ENCODE measurements around the gene CDH4. TPM values are rescaled to one million over a fixed set of nuclear protein-coding genes. Genes with fewer than 3 reads are reported as not detected.

Gene CDH4
- total RNA-seq, 2 experiments from 2014 or later = 0.06 to 0.08 TPM

- no peak for DNase-seq
- Mint-ChIP-seq H3K9me3 (no peaks in the 10 kb centered on the region), H3K27me3 (no peaks in the 10 kb centered on the region), H3K4me3 (no peak overlapping the region), H3K4me1 (no peaks in the 10 kb centered on the region), H3K36me3 (no peaks in the 10 kb centered on the region), H3K27ac (no peak overlapping the region)
Observed at GRCh38 chr20:61490721-61491120, 238.7 kb downstream of the CDH4 start.

DNA sequence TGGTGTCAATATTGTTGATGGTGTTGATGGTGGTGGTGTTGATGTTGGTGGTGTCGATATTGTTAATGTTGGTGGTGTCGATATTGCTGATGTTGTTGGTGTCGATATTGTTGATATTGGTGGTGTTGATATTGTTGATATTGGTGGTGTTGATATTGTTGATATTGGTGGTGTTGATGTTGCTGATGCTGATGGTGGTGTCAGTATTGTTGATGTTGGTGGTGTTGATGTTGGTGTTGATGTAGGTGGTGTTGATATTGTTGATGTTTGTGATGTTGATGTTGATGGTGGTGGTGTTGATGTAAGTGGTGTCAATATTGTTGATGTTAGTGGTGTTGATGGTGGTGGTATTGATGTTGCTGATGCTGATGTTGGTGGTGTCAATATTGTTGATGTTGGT, 240.0 kb downstream of the CDH4 start:
- H3K36me3 Mint-ChIP-seq = no peaks in the 10 kb centered on the region
- no peak for DNase-seq
- no peak overlapping the region for H3K4me3 Mint-ChIP-seq
- H3K27ac Mint-ChIP-seq = no peak overlapping the region
- H3K9me3 Mint-ChIP-seq = no peaks in the 10 kb centered on the region
- H3K4me1 Mint-ChIP-seq = no peaks in the 10 kb centered on the region
- H3K27me3 Mint-ChIP-seq = no peaks in the 10 kb centered on the region

DNA sequence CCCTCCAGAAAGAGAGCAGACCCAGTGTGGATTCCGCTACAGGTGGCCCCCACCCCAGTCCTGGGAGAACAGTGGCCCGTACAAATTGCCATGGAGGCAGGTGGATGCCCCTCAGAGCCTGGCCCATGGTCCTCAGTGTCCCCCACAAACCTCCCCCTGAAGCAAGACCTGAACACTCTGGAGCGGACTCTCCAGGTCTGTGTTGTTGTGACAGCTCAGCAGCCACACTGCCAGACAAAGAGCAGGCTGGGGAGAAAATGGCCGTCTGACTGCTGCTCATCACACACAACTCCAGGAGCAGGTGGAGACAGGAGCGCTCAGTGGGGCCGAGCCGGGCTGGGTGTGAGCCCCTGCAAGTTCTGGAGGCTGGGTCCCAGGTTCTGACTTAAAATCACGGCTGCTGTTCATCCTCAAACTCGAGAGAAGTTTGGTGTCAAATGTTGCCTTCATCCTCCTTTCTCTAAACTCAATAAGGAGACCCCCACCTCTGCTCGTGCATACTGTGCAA, 241.8 kb downstream of the CDH4 start:
- Mint-ChIP-seq H3K9me3 (no peaks in the 10 kb centered on the region), H3K36me3 (no peaks in the 10 kb centered on the region), H3K4me3 (no peak overlapping the region), H3K27me3 (no peaks in the 10 kb centered on the region), H3K4me1 (no peaks in the 10 kb centered on the region), H3K27ac (no peak overlapping the region)
- DNase-seq = no peak

DNA sequence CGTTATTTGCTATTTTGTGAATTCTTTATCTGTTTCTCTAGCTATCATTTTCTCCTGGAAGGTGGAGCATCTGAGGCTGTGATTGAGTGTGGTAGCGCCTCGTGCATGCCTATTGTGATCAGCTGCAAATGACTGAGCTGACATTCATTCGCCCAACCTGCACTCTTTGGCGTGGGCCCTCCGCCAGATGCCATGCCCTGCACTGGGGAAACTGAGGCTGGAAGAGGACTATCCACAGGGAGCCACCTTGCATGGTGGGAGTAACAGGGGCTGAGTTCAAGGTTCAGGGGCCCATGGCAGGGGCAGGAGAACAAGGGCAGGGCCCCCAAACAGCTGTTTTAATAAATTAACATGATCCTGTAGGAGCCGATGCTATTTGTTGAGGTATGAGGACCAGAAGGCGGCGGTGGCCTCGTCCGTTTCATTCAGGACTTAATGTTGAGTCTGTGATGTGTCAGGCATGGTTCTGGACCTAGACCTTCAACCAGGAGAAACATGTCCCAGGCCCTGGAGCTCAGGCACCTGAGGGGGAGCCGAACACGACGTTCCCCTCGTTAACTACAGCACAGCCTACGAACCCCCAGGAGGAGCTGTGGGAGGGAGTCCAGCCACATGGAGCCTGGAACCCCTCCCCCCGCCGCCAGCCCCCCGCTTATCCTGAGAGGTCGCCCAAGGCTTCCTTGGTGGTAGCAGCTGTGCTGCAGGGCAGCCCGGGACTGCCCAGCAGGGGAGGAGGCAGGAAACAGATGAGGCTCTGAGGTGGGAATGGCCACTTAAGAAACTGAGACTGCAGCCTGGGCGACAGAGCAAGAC, 242.9 kb downstream of the CDH4 start:
- Mint-ChIP-seq H3K36me3 (no peaks in the 10 kb centered on the region), H3K9me3 (no peaks in the 10 kb centered on the region), H3K4me1 (no peaks in the 10 kb centered on the region), H3K27me3 (no peaks in the 10 kb centered on the region), H3K4me3 (no peak overlapping the region), H3K27ac (no peak overlapping the region)
- DNase-seq = no peak

DNA sequence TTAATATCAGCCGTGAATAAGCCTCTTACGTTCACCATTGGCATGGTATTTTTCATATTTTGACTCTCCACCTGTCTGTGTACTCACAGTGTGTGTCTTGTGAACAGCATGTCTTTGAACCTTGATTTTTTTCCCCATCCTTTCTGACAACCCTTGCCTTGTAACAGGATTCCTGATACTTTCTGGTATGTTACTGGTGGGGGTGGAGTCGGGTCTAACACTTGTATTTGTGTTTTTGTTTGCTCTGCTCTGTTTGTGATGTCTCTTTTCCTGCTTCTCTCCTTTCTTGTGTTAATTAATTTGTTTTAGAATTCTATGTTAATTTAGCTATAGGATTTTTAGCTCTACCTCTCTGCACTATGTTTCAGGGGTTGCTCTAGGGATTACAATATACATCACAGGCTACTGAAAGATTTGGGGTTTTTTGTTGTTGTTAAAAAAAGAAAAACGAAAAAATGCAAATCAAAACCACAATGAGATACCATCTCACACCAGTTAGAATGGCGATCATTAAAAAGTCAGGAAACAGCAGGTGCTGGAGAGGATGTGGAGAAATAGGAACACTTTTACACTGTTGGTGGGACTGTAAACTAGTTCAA, 245.1 kb downstream of the CDH4 start:
- DNase-seq = no peak
- H3K4me1 Mint-ChIP-seq = peaks cover 1% of the 10 kb centered on the region
- no peaks in the 10 kb centered on the region for H3K9me3 Mint-ChIP-seq
- no peak overlapping the region for H3K4me3 Mint-ChIP-seq
- H3K36me3 Mint-ChIP-seq = no peaks in the 10 kb centered on the region
- H3K27ac Mint-ChIP-seq = no peak overlapping the region
- no peaks in the 10 kb centered on the region for H3K27me3 Mint-ChIP-seq

GRCh38 chr20:61499859-61500554, 247.9 kb downstream of the CDH4 start:
- Mint-ChIP-seq H3K27ac (no peak overlapping the region), H3K36me3 (no peaks in the 10 kb centered on the region)

DNA sequence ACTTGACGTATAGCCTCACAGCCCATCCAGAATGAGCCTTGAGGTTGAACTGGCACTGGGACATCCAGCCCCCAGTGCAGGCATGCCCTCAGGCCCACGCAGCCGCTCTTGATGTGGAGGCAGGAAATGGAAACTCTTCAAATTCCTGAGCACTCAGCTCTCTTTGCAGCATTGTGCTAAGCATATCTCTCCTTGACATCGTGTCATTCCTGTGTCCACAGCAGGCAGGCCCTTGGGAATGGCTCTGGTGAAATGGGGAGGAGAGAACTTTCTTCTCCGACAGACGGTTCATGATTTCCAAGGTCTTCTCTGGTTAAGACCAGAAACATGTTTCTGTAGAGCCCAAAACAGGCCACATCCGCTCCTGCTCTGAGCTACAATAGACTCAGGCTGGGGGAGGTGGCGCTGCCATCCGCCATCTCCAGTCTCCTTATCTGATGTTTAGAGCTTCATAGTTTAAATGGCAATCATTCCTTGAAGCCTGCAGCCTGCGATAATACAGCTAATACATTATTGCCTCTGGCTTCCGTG, 248.8 kb downstream of the CDH4 start:
- no peak for DNase-seq
- peak overlapping the region; percentile 63 for H3K27ac Mint-ChIP-seq
- H3K27me3 Mint-ChIP-seq = no peaks in the 10 kb centered on the region
- peaks cover 1% of the 10 kb centered on the region for H3K4me1 Mint-ChIP-seq
- H3K4me3 Mint-ChIP-seq = no peak overlapping the region
- H3K36me3 Mint-ChIP-seq = no peaks in the 10 kb centered on the region
- no peaks in the 10 kb centered on the region for H3K9me3 Mint-ChIP-seq

More at GRCh38 chr20:61499859-61500554, 247.9 kb downstream of the CDH4 start:
- Mint-ChIP-seq H3K4me1 (peaks cover 1% of the 10 kb centered on the region), H3K27me3 (no peaks in the 10 kb centered on the region), H3K4me3 (no peak overlapping the region), H3K9me3 (no peaks in the 10 kb centered on the region)
- DNase-seq = no peak

- Mint-ChIP-seq H3K4me3 (no peak overlapping the region), H3K4me1 (peaks cover 1% of the 10 kb centered on the region), H3K9me3 (no peaks in the 10 kb centered on the region), H3K36me3 (no peaks in the 10 kb centered on the region), H3K27ac (no peak overlapping the region), H3K27me3 (no peaks in the 10 kb centered on the region)
- DNase-seq = no peak
Observed at GRCh38 chr20:61502433-61502832, 250.4 kb downstream of the CDH4 start.

DNA sequence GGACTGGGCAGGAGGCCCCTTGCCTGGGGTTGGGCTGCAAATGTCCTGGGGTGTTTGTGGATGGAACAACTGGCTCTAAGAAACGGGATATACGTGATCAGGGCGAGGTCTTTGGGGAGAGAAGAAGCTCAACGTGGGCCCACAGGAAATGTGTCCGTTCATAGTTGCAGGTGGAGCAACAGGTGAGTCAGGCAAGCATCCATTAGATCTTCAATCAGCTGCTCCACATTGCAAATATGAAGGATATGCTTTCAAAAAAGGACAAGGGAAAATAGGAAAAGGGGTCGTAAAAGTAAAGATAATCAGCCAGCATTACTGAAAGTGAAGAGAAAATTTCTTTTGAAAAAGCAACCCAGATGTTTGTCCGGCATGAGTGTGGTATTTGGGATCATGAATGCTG, 251.0 kb downstream of the CDH4 start:
- H3K4me1 Mint-ChIP-seq = peaks cover 1% of the 10 kb centered on the region
- no peaks in the 10 kb centered on the region for H3K27me3 Mint-ChIP-seq
- H3K9me3 Mint-ChIP-seq = no peaks in the 10 kb centered on the region
- no peak overlapping the region for H3K27ac Mint-ChIP-seq
- no peaks in the 10 kb centered on the region for H3K36me3 Mint-ChIP-seq
- no peak overlapping the region for H3K4me3 Mint-ChIP-seq
- no peak for DNase-seq

DNA sequence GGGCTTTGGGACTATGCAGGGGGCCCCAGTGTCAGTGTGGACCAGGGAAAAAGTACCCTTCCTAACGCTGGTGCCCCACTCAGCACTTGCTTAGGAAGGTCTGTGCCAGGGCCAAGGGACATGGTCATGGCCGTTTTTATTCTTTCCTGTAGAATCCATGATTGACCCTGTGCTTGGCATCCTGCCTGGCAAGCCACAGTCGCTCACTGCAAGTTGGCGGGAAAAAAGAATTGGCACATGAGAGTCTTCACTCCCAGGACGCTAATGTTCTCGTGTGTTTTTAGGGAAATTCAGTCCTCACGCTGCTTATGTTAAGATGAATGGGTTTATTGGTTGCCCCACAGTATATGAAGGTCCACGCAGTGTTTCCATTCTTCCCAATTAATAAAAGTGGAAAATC, 253.4 kb downstream of the CDH4 start:
- no peak for DNase-seq
- H3K4me1 Mint-ChIP-seq = peaks cover 1% of the 10 kb centered on the region
- no peaks in the 10 kb centered on the region for H3K36me3 Mint-ChIP-seq
- H3K9me3 Mint-ChIP-seq = no peaks in the 10 kb centered on the region
- H3K27me3 Mint-ChIP-seq = no peaks in the 10 kb centered on the region
- no peak overlapping the region for H3K27ac Mint-ChIP-seq
- no peak overlapping the region for H3K4me3 Mint-ChIP-seq

DNA sequence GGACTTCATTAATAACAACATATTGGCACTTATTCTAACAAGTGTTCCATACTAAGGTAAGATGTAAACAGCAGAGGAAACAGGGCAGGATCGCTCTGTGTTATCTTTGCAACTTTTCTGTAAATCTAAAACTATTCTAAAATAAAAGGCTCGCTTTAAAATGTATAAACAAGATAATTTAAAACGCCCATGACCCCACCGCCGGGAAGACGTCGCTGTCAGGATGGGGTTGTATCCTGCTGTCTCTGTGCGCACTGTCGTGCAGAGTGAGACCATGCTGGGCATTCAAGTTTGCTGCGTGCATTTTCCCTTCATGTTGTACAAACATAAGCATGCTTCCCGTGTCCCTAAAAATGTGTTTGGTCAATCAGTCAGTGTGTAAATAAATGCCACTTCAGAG, 255.7 kb downstream of the CDH4 start:
- H3K27ac Mint-ChIP-seq = no peak overlapping the region
- no peak overlapping the region for H3K4me3 Mint-ChIP-seq
- no peaks in the 10 kb centered on the region for H3K27me3 Mint-ChIP-seq
- no peaks in the 10 kb centered on the region for H3K4me1 Mint-ChIP-seq
- H3K9me3 Mint-ChIP-seq = no peaks in the 10 kb centered on the region
- H3K36me3 Mint-ChIP-seq = no peaks in the 10 kb centered on the region
- DNase-seq = no peak

DNA sequence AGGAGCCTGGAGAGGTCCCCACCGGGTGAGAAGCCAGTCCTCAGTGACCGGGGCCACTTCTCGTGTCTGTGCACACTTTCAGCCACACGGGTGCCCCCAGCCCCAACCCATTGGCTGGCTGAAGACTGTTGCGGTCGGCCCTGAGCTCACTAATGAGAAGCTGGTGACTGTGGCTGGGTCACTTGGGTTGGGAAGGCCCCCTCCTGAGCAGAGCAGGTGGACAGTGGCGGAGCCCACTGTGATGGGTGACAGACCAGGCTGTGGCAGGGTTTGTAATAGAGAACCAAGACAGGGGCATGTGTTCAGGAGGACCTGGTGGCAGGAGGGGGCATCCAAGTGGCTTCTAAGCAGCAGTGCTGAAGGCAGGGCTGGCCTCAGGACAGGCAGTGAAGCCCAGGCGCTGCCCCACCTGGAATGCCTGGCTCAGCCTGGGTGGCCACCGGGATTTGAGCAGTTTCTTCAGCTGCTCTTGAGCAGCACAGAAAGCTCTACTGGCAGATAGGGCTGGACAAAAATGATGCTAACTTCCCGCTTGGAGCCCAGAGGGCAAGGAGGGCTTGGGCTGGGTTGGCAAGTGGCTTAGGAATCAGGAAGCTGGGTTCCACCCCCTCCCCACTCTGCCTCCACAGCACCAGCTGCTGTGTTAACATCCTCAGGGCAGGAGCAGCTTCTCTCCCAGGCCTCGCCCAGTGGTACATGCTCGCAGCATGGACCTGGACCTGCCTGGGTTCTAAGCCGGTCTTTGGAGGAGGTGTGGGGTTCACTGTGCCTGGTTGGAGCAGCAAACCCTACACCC, 256.4 kb downstream of the CDH4 start:
- no peak for DNase-seq
- Mint-ChIP-seq H3K4me1 (no peaks in the 10 kb centered on the region), H3K27me3 (no peaks in the 10 kb centered on the region), H3K4me3 (no peak overlapping the region), H3K36me3 (no peaks in the 10 kb centered on the region), H3K9me3 (no peaks in the 10 kb centered on the region), H3K27ac (no peak overlapping the region)

GRCh38 chr20:61510778-61511330, 258.8 kb downstream of the CDH4 start:
- H3K9me3 Mint-ChIP-seq = no peaks in the 10 kb centered on the region
- H3K4me1 Mint-ChIP-seq = no peaks in the 10 kb centered on the region
- H3K27me3 Mint-ChIP-seq = peaks cover 4% of the 10 kb centered on the region
- DNase-seq = no peak
- H3K4me3 Mint-ChIP-seq = no peak overlapping the region
- H3K27ac Mint-ChIP-seq = no peak overlapping the region
- H3K36me3 Mint-ChIP-seq = no peaks in the 10 kb centered on the region

DNA sequence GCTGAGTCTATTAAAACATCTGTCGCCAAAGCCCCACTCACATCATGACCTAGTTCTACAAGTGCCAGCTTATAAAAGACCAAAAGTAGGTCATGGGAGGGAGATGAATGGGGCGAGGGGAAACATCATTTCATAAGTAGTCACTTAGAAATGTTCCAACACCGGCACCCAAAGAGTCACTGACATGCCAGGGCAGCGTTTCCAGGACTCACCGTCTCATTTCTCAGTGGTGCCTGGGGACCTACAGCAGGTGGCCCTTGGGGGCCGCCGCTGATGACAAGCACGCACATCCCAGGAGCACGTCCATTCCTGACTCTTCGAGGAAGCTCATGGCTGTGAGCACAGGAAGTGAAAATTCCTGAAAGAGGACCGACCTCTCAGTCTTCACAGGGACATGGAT, 260.4 kb downstream of the CDH4 start:
- Mint-ChIP-seq H3K27ac (no peak overlapping the region), H3K9me3 (no peaks in the 10 kb centered on the region), H3K36me3 (no peaks in the 10 kb centered on the region), H3K4me1 (no peaks in the 10 kb centered on the region), H3K27me3 (peaks cover 4% of the 10 kb centered on the region), H3K4me3 (no peak overlapping the region)
- DNase-seq = no peak

Data from activated naive CD8-positive, alpha-beta T cell treated with anti-CD3 and anti-CD28 coated beads for 36 hours (primary cell).